NB4 (cell line): ENCODE measurements around the gene AVL9.

Experiments
- CTCF ChIP-seq: IDR thresholded peaks from one replicate; pipeline ENCODE4 v1.5.1; 2012; ENCODE audit warnings: low read depth, low read length
- MAX ChIP-seq: IDR thresholded peaks from 2 replicates; pipeline ENCODE4 v1.6.1; 2011; ENCODE audit warnings: low read depth, low read length
- MYC ChIP-seq: IDR thresholded peaks from 2 replicates; pipeline ENCODE4 v1.6.1; 2011; ENCODE audit warnings: low read depth, low read length
- POLR2A ChIP-seq: IDR thresholded peaks from 2 replicates; pipeline ENCODE4 v1.6.1; 2011; ENCODE audit warnings: mild to moderate bottlenecking; ENCODE audit not compliant: insufficient read length; ENCODE audit errors: extremely low read depth

GRCh38 chr7:32501522-32501921 is 6.2 kb downstream of the AVL9 start:
- TF ChIP-seq CTCF (no peak), MAX (no peak), POLR2A (no peak), MYC (no peak)
